Stimulated activated CD8-positive, alpha-beta memory T cell treated with anti-CD3 and anti-CD28 coated beads, Interleukin-7, amount 100 ng/mL, for 1 hour (primary cell): Measurements from ENCODE around the gene DUS3L.

Source experiments
- DNase-seq, 2 donors: peaks; one replicate each; pipeline ENCODE4 v3.0.0-alpha.2; 2020; ENCODE audit warnings: low read depth in 2 of 2

The DUS3L gene

DNA sequence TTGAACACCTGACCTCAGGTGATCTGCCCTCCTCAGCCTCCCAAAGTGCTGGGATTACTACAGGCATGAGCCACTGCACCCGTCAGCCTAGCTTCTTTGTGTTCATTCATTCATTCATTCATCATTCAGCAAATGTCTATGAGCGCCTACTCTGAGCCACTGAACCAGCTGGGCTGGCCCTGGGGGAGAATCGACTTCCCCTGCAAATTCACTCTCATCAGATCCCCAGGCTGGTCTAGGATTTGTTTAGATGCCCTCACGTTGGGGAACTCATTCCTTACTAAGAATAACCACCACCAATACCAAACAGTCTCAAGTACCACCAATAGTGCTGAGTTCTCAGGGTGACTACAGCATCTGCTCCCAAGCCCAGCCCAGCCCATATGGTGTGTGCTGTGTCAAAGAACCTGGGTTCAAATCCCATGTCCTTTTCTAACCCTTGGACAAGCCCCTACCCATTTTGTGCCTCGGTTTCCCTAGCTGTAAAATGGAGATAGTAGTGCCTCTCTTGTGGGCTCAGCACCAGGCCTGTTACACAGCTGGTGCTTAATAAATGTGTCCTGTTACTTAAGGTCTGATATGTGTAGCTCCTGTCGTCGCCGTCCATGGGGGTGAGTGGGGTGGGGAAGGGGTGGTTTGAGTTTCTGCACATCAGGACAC lies 30.7 kb upstream of the DUS3L start:
- DNase-seq, result no peak

DNA sequence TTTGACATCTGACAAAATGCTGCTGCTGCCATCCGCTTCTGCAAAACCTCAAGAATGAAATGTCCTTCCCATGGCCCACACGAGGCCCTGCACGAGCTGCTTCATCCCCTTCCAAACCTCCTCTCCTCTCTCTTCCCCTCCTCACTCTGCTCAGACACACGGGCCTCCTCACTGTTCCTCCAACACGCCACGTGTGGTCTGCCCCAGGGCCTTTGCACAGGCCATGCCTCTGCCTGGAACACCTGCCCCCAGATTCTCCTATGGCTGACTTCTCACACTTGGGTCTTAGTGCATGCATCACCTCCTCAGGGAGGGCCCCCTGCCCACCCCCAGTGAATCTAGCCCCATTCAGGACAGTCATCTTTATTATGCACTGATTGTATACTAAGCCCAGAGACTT lies 29.8 kb upstream of the DUS3L start:
- DNase-seq, result no peak

DNA sequence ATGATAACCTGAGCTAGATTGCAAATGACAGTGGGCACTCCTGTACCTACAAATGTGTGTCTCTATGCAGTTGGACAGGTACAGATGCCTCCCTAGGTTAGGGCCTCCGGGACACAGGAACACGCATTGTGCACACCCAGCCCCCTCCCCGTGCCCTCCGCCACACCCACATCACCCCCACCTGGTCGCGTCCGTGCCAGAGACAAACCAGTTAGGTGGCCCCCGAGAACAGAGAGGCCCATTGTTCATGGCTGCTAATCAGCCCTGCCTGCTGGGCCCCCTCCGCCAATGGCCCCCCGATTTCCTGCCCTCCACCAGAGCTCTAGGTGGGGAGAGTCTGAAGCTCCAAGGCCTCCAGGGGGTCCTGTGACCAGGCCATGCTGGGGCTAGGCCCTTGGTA lies 27.6 kb upstream of the DUS3L start:
- DNase-seq, result no peak

DNA sequence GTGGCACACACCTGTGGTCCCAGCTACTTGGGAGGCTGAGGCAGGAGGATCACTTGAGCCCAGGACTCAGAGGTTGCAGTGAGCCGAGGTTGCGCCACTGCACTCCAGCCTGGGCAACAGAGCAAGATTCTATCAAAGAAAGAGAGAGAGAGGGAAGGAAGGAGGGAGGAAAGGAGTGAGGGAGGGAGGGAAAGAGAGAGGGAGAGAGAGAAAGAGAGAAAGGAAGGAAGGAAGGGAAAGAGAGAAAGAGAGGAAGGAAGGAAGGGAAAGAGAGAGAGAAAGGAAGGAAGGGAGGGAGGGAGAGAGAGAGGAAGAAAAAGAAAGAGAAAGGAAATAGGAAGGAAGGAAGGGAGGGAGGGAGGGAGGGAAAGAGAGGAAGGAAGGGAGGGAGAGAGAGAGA lies 26.3 kb upstream of the DUS3L start:
- DNase-seq, result no peak

DNA sequence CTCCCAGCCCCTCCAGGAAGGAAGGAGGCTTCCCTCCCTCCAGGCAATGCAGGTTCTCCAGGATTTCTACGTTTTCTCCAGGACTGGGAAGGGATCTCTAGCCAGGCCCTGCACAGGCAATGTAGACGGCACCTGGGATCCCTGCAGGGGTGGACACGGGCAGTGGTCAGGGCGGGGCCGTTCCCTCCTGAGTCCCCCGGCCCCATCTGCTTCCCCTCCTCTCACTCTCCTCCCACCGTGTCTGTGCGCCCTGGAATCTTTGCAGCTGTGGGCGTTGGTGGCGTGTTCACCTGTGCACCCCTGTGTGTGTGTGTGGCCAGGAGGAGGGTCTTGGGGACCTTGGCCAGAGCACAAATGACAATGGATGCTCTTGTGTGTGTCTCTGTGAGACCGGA lies 23.9 kb upstream of the DUS3L start:
- DNase-seq, result no peak

DNA sequence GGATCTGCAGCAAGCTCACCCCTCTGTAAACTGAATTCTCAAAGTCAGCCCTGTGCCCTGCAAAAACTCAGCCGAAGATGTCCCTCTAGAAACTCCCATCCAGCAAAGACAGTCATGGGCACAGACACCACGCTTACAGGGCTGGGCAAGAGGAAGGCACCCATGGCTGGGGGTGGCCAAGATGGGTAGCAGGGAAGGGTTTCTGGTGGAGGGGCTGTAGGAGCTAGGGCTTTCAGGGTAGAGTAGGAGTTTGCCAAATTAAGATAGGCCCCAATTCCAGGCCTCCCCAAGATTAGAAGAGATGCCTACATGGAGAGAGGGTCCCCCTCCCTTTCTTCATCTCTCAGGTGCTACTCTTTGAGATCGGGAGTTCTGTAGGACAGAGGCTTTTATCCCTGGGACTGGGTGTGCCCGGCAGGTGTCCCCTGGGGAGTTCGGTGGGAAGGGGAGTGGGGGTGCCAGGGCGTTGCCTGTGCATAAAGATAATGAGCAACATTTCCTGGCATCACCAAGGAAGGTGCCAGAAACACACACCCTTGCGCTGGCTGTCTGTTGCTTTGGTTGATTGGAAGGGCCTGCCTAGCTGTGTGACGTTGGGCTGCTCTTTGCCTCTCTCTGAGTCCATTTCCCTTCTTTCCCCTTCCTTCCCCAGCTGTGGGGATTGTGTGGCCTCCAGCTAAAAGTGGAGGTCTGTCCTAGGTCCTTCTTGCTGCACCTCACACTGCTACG lies 23.3 kb upstream of the DUS3L start:
- DNase-seq, result no peak

DNA sequence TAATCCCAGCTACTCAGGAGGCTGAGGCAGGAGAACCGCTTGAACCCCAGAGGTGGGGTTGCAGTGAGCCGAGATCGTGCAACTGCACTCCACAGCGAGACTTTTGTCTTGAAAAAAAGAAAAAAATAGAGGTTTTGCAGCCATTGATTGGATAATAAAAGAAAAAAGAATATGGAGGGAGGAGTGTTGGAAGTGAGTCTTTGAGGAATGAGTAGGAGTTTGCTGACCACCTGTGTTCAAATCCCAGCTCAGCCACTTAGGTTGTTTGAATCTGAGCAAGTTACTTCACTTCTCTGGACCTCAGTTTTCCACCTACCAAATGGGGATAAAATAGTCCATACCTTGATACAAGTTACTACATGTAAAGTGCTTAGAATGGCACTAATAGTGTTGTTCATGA lies 20.2 kb upstream of the DUS3L start:
- DNase-seq, result no peak

DNA sequence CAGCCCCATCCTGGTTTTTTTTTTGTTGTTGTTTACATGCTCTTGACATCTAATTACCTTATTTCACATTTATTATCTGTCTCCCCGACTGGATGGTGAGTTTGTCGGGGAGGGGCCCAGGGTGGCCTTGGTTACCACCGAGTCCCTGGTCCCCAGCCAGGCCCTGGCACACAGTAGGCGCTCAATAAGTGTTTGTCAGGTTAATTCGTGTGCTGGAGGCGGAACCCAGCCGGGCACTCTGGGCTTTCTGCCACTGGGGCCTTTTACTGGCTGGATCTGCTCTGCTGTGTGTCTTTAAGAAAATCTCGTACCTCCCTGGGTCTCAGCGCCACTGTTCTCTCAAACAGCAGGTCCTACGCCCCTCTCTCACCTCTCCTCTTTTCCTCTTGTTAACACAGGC lies 18.5 kb upstream of the DUS3L start:
- no peak for DNase-seq

DNA sequence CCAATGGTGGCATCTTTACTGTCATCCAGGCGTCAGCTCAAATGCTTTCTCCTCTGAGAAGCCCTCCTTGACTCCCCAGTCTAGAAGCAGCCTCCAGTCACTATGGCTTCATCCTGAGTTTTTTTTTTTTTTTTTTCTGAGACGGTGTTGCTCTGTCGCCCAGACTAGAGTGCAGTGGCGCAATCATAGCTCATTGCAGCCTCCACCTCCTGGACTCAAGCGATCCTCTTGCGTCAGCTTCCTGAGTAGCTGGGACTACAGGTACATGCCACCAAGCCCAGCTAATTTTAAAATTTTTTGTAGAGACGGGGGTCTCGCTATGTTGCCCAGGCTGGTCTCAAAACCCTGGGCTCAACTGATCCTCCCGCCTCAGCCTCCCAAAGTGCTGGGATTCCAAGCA lies 18.1 kb upstream of the DUS3L start:
- no peak for DNase-seq

DNA sequence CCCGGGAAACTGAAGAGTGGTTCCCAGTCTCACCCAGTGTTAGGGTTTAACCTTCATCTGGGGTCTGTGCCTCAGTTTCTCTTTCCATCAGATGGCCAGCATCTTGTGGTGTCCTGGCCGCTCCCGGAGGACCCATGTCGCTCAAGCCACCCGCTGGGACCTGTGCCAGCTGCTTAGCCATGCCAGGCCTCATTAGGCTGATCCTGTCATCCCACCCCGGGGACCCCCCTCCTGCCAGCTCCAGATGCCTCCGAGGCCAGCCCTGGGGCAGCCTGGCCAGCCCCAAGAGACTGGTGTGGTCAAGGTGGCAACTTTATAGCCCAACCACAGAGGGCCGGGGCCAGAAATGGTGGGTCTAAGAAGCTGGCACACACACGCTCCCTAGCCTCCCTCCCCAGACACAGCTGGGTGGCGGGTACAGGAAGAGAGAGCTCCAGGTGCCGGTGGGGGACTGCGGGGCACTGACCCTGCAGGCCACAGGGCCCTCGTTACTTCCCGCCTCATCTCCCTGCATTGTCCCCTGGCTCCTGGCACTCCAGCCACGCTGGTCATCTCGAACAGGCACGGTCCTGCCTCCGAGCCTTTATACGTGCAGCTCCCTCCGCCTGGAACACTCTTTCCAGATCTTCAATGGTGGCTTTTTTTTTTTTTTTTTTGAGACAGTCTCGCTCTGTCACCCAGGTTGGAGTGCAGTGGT lies 17.3 kb upstream of the DUS3L start:
- no peak for DNase-seq

DNA sequence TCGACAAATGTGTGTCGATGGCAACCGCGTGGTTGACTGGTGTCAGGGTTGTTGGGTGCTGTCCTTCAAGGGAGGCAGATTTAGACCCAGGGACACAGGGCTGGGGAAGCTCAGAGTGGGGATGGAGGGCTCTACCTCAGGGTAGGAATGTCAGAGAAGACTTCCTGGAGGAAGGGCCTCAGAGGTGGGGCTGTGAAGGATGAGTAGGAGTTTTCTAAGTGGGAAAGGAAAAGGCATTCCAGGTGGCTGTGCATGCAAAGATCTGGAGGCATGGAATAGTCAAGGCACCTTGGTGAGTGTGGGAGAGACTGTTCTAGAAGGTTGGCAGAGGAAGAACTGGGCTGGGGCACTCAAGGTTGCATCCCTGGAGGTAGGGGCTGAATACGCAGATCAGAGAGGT lies 15.9 kb upstream of the DUS3L start:
- no peak for DNase-seq

DNA sequence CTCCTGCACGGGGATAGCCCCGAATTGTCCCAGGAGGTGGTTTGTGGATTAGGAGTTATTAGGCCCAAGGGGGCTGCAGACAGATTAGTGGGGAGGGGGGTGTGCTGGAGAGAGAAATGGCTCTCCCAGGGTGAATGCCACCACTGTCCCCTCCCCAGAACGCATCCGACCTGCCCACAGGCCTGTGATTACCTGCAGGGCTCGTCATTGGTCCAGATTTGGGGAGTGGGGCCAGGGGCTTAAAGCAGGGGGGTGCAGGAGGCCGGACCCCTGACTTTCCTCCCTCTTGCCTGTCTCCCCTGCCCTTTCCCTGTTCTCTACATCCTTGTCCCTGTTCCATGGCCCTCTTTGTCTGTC lies 15.1 kb upstream of the DUS3L start:
- no peak for DNase-seq

DNA sequence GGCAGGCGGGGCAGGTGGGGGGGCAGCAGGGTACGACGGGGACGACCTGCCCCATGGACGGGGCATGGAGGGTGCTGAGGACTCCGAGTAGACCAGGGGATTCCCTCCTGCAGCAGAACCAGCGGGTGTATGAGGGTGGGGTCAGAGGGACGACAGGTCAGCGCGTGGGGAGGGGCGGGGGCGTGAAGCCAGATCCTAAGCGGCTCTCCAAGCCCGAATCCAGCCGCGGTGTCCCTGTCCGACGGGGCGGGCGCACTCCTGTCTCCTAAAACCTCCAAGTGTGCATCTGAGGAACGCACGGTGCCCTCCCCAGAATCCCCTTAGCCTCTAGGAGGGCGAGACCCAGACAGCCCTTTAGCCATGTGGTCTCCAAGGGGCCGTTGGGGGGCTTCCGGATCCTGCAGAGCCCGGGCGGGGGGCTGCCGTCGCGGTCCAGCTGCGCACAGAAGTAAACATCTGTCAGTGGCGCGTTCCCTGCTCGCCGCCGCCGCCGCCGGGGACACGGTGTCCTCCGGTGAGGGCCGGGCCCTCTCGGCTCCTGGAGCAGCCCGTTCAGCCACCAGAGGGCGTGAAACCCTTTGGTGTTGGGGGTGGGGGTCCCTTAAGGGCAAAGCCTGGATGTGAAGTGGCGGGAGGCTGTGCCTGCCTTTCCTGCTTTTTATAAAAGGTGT lies 14.6 kb upstream of the DUS3L start:
- peak in 1 of 2 donors; percentile 43 for DNase-seq

DNA sequence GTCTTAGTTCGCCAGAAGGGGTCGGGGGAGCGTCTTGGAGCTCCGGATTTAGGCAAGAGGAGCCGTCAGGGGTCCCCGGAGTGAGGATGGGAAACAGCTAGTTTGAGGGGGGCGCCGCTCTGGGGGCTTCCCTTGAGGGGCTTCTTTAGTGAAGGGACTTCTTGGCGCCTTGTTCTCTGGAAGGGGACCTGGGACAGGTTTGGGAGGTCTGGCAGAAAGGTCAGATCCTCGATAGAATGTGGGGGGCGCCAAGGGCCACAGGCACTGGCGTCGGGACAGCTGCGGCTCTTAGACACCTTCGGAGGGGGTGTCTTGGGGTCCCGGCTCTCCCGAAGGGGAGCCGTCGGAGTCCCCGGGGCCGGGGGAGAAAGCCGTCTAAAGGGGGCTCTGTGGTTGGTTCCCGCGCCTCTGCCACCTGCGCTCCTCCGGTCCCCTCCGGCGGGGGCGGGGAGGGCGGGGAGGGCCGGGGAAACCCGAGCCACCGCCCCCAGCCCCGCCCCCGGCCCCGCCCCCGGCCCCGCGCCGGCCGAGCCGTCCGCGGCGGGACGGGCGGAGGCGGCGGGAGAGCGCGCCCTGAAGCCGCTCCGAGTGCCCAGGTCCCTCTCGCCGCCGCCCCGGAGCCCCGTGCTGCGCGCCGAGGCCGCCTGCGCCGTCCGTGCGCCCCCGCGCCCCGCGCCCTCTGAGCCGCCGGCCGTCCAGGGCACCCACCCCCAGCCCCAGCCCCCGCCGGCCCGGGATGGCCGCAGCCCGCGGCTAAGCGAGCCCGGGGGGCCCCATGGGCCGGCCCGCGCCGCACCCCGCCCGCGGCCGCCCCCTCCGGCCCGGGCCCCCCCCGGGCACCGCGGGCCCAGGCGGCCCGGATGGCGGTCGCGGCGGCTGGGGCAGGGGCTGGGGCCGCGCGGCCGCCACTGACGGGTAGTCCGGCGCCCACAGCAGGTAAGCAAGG lies 13.8 kb upstream of the DUS3L start, which contains the start of gene NRTN:
Gene NRTN, plus strand, starts transcription at position 552 of the 946 bp plus-strand sequence. CDS start 19,099 bp downstream, outside the sequence.
- DNase-seq, result no peak

DNA sequence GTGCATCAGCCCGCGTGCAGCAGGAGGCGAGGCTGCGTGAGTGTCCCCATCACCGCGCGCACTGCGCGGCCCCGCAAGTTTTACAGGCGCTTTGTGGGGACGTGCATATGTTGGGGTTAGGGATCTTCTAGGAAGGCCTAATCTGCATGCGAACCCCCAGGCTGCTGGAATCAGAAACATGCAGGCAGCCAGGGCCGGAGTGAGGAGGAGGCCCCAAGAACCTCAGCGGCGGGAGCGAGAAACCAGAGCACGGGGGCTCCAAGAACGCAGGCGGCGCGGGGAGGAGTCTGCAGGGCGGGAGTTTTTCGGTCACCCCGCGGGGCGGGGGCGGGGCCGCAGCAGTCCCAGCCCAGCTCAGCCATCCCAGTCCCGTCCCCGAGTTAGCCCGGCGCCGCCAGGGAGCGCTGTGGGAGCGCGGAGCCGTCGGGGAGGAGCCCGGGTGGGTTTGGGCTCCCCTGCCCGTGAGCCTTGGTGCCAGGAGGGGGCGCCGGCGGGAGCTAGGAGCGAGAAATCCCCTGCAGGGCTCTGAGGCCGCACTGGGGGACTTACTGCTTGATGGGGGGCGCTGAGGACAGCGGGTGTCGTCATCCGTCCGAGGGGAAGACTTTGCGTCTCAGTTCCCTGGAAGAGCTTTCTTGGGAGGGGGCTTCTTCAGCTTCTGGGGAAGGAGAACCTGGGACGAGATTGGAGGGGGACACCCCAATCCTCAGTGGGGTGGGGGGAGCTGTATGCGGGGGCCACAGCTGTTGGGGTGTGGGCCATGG lies 13.0 kb upstream of the DUS3L start:
- peak; percentile 73 to 78 for DNase-seq

DNA sequence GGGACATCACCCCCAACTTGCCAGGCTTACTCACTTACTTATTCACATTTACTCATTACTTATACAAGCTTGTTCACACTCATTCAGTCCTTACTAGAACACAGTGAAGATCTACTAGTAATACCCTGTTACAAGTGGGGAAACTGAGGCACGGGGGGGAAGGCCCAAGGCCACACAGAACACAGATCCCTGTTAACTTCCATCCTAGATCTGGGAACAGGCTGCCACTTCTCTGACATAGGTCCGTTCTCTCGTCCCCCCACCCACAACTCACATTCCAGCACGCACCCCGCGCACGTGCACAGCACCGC lies 12.4 kb upstream of the DUS3L start:
- no peak for DNase-seq

DNA sequence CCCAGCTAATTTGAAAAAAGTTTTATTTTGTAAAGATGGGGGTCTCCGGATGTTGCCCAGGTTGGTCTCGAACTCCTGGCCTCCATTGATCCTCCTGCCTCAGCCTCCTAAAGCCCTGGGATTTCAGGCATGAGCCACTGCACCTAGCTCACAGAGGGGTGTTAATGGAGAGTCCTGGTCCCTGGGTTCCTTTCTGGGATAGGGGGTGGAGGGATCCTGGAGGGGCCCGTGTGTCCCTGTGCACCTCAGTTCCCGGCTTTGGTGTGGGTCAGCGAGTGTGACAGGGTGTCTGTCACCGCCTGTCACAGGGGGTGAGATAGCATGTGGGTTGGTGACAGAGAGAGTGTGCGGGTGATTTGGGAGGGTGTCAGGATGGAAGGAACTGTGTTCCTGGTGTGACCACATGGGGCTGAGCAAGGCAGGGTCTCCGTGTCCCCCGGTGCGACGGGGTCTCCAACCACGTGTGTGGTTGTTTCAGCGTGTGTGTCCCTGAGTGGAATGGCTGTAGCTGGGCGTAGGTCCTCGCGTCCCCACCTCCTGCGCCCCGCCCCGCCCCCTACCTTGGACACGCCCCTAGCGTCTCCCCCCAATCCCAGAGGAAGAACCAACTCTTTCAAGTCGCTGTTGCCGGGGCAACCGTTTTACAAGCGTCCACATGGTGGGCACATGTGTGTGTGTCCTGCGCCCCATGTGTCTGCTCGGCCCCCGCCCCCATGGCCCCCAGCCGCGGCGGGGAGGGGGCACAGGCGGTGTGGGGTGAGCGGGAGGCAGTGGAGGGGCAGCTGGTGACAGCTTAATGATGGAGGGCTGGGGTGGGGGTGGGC lies 11.0 kb upstream of the DUS3L start:
- no peak for DNase-seq

DNA sequence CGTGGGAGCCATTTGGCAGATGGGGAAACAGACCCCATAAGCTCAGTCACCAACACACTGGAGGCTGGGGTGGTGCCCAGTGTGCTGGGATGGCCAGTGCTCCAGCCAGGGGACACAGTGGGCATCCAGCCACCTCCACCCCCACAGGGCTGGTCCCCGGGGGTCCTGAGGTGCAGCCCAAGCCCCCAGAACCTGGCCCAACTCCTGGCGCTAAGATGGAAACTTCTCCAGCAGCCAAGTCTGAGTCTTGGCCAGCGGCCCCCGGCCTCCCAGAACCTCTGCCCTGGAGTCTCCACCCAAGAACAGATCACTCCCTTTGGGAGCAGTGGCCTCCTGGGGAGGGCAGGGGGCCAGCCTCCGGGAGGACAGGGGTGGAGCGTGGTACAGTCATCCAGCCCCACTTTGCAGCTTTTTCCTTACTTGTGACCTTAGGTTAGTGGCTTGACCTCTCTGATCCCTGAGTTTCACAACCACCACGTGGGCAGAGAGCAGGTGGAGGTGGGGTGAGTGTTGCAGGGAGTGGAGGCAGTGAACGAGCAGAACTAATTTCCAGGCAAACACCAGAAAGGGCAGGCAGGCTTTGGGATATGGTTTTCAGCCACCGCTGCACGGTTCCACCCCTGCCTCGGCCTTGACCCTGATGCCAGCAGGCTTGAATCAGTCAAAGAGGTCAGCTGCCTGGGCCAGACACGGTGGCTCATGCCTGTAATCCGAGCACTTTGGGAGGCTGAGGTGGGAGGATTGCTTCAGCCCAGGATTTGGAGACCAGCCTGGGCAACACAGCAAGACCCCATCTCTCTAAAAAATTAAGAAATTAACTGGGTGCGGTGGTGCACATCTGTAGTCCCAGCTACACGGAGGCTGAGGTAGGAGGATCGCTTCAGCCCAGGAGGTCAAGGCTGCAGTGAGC lies 9.7 kb upstream of the DUS3L start:
- no peak for DNase-seq
